Measurements from ENCODE around the gene CELA1.
"Not testable (repeated sequence)": the region's sequence is repeated elsewhere in the genome, so short reads cannot be mapped to it uniquely, and the experiment has no call there.

CELA1 gene

DNA sequence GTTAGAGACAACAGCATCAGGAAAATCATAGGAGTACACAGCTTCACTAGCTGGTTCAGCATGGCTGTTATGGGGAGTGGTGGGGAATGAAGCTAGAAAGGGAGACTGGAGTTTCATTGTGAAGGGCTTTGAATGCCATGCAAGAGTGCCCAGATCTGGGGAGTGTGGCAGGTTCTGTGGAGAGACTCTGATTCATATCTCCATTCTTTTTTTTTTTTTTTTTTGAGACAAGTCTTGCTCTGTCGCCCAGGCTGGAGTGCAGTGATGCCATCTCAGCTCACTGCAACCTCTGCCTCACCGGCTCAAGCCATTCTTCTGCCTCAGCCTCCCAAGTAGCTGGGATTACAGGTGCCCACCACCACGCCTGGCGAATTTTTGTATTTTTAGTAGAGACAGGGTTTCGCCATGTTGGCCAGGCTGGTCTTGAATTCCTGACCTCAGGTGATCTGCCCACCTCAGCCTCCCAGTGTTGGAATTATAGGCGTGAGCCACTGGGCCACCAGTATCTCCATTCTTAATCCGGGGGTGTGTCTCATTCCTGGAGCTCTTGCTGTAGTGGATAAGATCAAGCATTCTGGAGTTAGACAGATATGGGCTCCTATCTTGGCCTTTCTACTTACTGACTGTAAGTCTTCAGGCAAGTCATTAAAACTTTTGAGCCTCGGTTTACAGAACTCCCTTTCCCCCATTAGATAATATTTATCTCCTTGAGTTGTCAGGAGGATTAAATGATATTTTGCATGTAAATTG is 28.2 kb downstream of the CELA1 start:
- DNase-seq (ENCODE audit: low spot score): not testable (repeated sequence)

DNA sequence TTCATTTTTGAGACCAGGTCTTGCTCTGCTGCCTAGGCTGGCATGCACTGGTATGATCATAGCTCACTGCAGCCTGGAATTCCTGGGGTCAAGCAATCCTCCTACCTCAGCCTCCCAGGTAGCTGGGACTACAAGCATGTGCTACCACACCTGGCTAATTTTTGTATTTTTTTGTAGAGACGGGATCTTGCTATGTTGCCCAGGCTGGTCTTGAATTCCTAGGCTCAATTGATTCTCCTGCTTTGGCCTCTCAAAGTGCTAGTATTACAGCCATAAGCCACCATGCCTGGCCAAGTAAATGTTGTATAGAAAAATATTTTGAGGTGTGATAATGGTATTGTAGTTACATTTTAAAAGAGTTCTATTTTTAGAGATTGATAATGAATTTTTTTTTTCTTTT is 35.1 kb downstream of the CELA1 start:
- no peak for DNase-seq (ENCODE audit: low spot score)

DNA sequence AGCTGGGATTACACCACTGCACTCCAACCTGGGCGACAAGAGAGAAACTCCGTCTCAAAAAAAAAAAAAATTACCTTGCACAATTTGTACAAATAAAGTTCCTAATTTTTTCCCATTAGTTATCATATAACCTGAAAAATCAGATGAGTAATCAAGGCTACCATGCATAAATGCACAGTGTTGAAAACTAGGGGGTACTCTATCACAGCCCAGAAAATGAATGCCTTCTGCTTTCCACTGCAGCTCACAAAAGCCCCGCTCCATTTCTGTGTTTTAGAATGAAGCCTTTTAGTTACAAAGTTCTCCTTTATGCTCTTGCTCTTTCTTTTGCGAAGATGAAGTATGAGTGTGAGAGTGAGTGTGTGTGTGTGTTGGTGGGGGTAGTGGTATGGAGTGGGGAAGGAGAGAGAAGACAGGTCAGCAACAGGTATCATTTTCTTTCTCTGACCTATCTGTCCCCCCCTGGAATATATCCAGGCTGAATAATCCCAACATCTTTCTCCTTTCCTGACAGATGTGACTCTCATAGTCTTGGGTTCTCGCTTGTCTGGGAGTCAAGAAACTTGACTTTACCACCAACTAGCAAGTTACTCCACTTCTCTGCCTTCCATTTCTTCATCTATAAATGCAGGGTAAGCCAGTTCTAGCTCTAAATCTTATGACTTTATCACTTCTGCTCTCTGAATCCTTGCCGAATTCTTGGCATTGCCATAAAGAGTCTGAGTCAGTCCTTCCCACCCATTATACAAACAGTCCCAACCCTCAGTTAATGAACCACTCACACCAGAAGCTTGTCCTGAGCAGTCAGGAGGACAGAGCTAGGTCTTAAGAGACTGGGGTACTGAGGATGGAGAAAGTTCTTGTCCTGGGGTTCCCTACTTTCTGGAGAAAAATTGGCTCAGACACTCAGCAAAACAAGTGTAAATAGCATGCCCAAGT is 38.6 kb downstream of the CELA1 start:
- DNase-seq (ENCODE audit: low spot score): no peak

DNA sequence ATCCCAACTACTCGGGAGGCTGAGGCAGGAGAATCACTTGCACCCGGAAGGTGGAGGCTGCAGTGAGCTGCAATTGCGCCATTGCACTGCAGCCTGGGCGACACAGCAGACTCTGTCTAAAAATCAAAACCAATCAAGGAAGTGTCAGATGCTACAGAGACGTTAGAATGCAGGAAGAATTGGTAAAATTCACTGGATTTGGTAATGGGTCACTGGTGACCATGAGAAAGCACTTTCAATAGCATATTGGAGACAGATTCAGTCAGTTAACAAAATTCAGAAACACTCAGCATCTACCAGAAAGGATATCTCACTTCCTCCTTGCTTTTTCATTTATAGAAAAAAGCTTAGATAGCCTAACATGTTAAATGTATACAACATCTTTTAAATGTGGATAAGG is 40.0 kb downstream of the CELA1 start:
- DNase-seq (ENCODE audit: low spot score): no peak

DNA sequence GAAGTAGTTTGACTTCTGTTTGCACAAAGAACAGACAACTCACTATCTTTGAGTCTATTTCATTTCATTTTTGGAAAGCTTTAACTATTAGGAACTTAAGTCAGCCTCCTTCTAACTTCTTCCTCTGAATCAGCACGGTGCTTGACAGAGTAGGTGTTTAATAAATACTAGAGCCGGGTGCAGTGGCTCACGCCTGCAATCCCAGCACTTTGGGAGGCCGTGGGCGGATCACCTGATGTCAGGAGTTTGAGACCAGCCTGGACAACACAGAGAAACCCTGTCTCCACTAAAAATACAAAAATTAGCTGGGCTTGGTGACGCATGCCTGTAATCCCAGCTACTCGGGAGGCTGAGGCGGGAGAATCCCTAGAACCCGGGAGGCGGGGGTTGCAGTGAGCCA is 45.7 kb downstream of the CELA1 start:
- not testable (repeated sequence) for DNase-seq (ENCODE audit: low spot score)

DNA sequence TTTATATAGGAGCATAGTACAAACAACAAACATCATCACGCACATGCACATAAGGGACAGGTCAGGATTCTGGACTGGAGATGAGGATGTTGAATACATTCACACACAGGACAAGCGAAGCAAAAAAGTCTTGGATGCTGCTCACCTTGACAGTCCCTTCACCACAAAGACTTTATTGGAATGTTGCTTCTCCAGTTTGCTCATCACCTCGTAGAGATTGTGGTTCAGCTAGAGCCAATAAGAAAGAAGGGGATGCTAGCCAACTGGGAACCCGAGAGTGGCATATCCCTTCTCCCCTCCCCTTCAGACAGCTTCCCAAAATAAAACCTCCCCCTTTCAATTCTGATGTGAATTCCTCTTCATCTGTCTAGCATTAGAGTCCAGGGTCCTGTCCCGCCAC is 50.8 kb downstream of the CELA1 start:
- no peak for DNase-seq (ENCODE audit: low spot score)

DNA sequence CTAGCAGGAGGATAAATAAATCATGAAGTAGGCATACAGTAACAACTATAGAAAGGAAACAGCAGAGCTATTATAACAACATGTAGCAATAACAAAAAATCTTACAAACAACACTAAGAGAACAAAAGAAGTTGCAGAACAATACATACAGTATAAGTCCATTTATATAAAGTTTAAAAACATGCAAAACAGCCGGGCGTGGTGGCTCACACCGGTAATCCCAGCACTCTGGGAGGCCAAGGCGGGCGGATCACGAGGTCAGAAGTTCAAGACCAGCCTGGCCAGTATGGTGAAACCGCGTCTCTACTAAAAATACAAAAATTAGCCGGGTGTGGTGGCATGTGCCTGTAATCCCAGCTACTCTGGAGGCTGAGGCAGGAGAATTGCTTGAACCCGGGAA is 52.4 kb downstream of the CELA1 start:
- DNase-seq (ENCODE audit: low spot score): not testable (repeated sequence)

DNA sequence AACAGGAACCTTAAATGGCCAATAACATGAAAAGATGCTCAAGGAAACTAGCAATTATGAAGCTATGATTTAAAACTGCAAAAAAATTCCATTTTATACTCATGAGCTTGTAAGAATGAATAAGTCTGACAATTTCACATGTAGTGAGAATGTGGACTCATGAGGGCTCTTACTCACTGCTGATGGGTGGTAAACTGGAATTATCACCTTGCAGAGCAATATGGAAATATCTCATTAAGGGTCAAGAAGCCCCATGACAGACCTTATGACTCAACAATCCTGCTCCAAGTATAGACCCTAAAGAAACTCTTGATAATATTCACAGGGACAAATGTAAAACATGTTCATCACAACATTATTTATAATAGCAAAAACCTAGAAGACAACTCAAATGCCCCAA is 52.8 kb downstream of the CELA1 start:
- no peak for DNase-seq (ENCODE audit: low spot score)

DNA sequence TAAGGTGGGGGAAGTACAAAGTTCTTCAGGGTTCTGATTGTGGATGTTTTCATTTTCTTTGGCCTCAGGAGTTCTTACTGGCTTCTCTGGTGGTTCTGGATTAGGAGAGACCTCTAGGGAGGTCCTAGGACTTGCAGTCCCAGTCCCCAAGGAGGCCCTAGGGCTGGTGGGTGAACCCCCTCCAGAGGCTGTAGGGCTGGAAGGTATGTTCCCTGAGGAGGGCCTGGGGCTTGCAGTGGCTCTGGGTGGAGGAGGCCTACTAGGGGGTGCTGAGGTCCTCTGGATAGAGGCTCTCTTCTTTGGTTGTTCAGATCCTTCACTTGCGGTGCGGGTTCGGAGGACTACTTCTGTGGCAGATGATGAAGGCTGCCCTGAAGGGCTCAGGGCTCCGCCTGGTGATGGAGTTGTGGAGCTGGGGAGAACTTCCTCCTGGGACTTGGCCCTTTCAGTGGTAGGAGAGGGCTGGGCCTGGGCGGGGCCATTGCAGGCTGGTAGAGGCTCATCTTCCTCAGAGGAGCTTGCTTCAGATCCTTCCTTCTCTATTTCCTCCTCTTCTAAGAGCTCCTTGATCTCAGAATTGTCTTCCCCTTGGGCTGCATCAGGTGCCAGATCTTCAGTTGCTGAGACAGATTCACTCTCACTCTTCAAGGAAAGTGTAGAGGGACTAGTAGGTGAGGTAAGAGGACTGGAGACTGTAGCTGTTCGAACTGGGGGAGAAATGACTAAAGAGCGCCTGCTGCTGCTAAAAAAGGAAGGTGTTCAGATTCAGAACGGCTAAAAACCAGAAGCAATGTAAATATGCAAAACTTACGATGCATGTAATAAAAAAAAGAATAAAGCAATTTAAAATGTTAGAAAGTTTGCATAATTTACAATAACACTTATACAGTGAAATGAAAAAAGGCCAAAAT is 54.6 kb downstream of the CELA1 start:
- not testable (repeated sequence) for DNase-seq (ENCODE audit: low spot score)

DNA sequence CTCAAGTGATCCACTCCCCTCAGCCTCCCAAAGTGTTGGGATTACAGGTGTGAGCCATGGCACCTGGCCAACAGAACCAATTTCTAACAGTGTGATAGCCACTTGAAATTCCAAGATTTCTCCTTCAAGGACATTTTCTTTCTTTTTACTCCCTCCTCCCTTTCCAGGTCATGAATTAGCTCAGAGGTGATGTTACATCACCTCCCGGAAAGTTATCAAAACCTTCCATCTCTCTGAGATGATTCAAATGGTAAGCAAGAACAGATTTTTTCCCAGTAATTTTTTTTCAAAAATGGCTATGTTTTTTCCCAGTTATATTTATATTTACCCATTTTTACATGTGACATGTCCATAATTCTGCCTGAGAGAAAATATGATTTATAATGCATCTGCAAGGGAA is 60.6 kb downstream of the CELA1 start:
- DNase-seq (ENCODE audit: low spot score): no peak

DNA sequence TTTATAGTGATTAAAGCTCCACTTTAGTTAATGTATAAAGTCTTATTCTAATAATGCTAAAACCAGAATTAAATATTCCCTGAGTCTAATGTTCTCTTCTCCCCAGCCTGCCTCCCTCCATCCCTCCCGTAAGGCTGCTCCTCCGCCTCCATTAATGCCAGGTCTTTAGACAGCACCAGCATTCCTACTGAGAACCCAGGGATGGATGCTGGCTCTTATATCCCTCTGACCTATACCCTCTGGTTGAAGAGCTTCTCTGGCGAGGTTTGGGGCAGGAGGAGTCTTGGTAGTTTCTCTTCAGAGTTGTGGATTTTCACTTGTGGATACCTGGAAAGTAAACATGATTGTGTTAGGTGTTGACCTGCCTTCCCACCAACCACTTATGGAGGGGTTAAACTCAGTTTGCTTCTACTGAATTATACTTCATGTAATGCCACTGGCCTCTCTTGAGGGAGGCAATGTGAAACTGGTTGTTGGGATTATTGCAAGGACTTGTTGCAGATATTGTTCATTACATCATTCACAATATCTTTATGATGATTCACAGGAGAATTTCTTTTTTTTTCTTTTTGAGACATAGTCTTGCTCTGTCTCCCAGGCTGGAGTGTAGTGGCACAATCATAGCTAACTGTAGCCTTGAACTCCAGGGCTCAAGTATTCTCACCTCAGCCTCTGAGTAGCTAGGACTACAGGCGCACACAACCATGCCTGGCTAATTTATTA is 65.1 kb downstream of the CELA1 start:
- no peak for DNase-seq (ENCODE audit: low spot score)
